Inferior parietal cortex (tissue), 1 donor: ENCODE data around the gene ATP8A2.

ENCODE experiments used
- DNase-seq: peaks from one replicate; pipeline ENCODE4 v3.0.0-alpha.2; 2016; ENCODE audit errors: extremely low spot score

ATP8A2 gene

GRCh38 chr13:25958986-25959385 is 587.2 kb downstream of the ATP8A2 start:
- DNase-seq = no peak

- no peak for DNase-seq
Measured at GRCh38 chr13:25961294-25961693, 589.5 kb downstream of the ATP8A2 start.

- peak; percentile 47 for DNase-seq
Measured at GRCh38 chr13:25963674-25964073, 591.9 kb downstream of the ATP8A2 start.

GRCh38 chr13:25965596-25965995 is 593.8 kb downstream of the ATP8A2 start:
- no peak for DNase-seq

GRCh38 chr13:25966086-25966485 is 594.3 kb downstream of the ATP8A2 start:
- DNase-seq = no peak

DNA sequence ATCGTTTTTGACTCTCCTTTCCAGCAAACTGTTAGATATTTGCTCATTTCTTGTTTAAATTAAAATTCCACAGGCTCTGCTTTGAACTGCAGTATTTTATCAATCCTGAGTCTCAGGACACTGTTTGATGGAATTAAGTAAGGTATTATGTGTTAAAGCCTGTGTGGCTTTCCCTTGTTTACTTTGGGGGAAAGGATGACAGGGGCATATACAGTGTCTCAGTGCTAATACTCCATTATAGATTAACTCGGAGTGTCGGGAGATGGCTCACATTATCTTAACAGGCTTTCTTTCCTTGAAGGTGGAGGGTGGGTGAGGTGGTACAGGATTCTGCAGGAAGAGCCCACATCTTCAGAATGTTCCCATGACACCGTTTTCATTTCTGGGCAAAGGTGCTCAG is 595.4 kb downstream of the ATP8A2 start:
- no peak for DNase-seq

- no peak for DNase-seq
Measured at GRCh38 chr13:25971047-25971446, 599.3 kb downstream of the ATP8A2 start.

DNA sequence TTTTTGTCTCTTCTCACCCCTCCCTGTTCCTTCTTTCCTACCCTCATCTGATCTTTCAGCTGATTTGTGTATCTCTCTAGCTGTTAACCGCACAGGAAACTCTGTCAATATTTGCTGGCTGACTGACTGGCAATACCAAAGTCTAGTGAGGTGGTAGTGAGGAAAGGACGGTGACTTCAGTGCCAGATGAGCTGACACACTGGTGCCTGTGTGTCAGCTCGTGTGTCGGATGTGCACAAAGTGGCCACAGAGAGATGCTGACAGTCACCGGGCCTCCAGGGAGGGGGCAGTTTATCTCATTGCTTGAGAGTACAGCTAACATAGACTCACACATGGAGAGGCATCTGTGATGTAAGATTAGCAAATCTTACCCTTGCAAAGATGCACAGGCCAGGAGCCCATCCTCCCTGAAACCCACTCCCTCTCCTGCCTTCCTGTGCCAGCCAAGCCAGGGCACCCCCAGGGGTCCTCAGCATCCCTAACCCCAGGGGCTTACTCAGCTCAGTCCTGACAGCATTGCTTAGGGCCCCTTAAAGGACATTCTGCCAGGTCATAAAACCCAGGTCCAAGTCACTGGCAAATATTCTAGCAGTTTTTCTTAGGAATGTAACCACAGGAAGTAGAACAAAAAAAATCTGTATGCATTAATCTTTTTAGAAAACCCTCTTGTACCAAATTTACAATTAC is 599.8 kb downstream of the ATP8A2 start:
- DNase-seq = no peak

DNA sequence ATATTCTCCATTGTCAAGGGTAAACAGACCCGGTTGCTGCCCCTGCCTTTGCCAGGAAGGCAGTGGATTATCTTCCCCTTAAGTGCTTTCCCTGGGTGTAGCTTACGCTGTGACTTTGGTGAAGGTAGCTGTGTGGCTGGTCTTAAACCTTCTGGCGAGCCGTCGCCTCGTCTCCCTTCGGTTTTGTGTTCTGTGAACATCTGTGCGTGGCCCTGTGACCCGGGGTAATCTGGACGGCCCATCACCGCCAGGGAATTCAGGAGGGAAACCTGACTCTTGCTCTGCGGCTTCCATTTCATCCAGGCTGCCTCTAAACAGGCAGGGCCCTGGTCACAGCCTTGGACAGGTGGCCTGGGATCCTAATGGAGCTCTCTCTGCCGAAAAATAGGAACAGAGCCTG is 601.3 kb downstream of the ATP8A2 start:
- no peak for DNase-seq

DNA sequence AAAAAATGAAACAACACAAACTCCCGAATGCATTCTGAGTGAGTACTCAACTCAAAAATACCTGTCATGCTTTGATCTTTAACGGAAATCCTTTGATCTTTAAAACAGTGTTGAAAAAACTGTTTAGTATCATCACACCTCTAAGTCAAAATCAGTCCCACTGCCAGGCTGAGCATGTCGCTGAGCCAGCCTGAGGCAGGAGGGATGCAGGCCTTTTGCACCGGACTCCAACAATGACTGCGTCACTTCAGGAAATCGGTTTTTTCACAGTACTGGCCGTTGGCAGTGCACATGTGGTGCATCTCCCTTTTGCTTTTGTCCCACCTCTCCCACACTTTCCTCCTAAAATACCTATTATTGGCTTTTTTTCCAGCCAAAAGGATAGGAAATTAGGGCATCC is 601.8 kb downstream of the ATP8A2 start:
- no peak for DNase-seq

GRCh38 chr13:25977216-25977615 is 605.4 kb downstream of the ATP8A2 start:
- DNase-seq = no peak

DNA sequence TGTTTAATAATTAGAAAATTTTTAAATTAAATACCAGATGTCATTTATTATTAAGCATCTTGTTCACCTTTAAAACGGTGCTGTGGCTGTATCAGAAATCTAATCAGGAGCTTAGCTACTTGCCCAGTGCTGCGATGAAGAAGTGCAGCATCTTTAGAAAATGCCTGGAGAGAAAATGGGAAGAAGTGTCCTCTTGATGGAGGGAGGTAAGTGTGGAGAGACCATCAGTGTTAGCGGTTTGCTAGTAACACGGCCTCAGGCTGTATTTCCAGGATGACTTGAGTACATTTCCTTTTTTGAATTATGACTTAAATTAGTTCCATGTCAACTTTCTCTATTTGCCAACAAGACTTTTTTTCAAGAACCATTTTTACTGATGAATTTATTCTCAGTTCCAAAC is 605.9 kb downstream of the ATP8A2 start:
- no peak for DNase-seq

DNA sequence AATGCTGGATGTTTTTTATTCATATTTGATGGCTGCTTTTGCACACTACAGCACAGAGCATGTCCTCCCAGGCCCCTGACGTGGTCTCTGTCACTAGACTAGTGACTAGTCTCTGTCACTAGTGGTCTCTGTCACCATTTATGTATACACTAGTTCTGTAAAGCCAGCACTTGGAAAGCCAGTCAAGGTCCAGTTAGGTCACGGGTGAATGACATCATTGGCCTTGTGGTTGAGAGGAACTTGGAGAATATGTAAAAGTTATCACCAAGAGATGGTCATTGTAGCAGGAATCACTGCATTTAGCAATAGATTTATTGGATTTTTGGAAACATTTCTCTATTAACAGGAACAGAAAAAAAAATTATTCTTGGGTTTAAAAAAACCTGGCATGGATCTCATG is 607.2 kb downstream of the ATP8A2 start:
- DNase-seq = no peak

GRCh38 chr13:25979371-25979770 is 607.6 kb downstream of the ATP8A2 start:
- no peak for DNase-seq

- peak; percentile 25 for DNase-seq
Measured at GRCh38 chr13:25980255-25980654, 608.5 kb downstream of the ATP8A2 start.

GRCh38 chr13:25981060-25981459 is 609.3 kb downstream of the ATP8A2 start:
- no peak for DNase-seq

DNA sequence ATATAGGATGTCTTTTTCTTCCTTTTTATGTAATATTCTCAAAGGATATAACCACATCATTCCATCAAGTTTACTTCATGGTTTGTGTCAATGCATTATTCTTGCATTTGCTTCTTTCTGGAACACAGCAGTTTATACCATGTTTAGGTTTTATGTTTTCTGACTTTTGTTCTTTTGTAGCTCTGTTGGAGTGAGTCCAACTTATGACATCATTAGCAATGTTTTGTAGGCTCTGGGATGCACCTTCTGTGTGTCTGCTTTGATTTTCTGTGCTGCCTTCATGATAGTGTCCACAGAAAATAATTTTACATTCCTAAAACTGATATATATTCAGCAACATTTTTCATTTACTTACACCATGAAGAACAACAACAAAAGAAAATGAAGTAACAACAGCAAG is 611.1 kb downstream of the ATP8A2 start:
- no peak for DNase-seq

DNA sequence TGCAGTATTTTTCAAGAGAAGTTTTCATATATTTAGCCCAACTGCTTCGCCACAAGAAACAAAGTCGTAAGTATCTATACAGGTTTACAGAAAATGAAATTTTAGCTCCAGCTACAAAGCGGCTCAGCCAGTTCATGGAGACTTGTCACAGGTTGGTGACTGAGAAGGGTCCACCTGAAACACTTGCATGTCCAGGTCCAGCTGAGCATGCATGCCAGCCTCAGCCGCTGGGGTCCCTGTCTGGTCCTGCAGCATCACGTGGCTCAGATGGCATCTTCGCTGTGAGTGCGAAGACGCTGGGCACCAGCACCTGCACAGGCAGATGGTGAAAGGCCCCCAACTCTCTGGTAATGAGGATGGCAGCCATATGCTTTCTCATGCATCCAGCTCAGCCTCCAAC is 616.2 kb downstream of the ATP8A2 start:
- DNase-seq = no peak

- DNase-seq = no peak
Measured at GRCh38 chr13:25988661-25989060, 616.9 kb downstream of the ATP8A2 start.

GRCh38 chr13:25990801-25991200 is 619.0 kb downstream of the ATP8A2 start:
- no peak for DNase-seq

- DNase-seq = no peak
Measured at GRCh38 chr13:25992076-25992475, 620.3 kb downstream of the ATP8A2 start.

- no peak for DNase-seq
Measured at GRCh38 chr13:26007261-26008125, 635.7 kb downstream of the ATP8A2 start.

GRCh38 chr13:26010487-26011207 is 638.9 kb downstream of the ATP8A2 start:
- DNase-seq = no peak
